Stimulated activated CD4-positive, alpha-beta T cell treated with anti-CD3 and anti-CD28 coated beads, Interleukin-4, amount 100 ng/mL, for 48 hours (primary cell): ENCODE data around the gene URM1.

Experiments
- DNase-seq, 2 donors: peaks; one replicate each; pipeline ENCODE4 v3.0.0-alpha.2; 2020; ENCODE audit warnings: low read depth in 2 of 2

The URM1 gene

GRCh38 chr9:128429513-128430086, 58.4 kb downstream of the URM1 start:
- DNase-seq: no peak

- DNase-seq: no peak
These were observed 60.0 kb downstream of the URM1 start for GRCh38 chr9:128431207-128431606.

GRCh38 chr9:128434340-128434739, 63.2 kb downstream of the URM1 start:
- no peak for DNase-seq

DNA sequence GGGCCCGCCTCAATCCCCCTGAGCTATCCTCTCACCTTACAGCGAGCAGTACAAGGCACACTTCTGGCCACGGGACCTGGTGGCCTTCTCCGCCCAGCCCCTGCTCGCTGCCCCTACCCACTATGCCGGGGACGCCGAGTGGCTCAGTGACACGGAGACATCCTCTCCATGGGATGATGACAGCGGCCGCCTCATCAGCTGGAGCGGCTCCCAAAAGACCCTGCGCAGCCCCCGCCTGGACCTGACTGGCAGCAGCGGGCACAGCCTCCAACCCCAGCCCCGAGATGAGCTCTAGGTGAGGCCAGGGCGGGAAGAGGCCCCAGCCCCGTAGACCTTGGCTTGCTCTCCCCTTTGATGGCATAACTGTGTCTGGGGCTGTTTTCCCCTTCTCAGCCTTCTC, 64.4 kb downstream of the URM1 start:
- DNase-seq: no peak

DNA sequence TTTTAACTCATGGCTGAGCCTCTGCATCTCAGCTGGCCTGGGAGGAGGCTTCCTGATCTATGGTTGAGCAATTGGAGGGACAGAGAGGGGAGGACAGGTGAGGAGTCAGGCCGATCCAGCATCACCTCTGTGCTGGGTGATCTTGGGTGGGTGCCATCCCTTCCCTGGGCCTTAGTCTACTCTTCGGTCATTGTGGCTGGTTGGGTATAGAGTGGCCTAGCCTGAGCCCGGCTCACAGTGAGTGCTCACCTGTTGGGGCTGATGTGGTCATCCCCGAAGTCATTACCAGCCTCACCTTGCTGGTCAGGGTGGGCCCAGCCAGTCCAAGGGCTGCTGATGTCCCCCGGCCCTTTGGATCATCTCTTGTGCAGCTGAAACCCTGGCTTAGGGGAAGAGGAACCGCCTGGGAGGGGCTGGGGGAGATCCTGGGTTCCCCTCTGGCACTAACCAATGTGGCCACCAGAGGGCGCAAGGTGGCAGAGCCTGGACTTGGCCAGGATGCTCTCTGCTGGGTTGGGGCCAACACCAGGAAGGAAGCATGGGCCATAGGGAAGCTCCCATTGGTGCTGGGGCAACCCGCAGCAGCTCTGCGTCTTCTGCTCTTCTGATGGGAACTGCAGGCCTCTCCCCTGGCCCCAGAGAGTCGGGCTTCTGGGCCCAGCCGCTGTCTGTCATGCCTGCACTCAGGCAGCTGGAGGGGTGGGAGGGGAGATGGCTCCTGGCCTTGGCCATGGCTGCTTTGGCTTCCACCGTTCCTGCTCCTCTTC, 67.4 kb downstream of the URM1 start:
- peak; percentile 82 to 95 for DNase-seq

DNA sequence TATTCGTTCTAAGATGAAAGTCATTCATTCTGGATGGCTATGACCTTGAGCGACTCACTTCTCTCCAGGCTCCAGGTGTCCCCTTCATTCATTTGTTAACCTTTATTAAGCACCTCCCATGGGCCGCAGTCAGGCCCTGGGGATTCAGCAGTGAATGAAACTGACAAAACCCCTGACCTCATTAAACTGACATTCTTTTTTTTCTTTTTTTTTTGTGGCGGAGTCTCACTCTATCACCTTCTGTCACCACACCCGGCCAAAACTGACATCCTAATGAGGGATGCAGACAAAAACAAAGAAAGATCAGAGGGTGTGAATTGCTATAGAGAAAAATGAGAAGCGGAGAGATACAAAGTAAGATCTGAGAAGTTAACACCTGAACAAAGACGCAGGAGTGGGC, 68.1 kb downstream of the URM1 start:
- no peak for DNase-seq
